ENCODE measurements around the gene LIMS1. TPM values are rescaled to one million over a fixed set of nuclear protein-coding genes. Genes with fewer than 3 reads are reported as not detected.
A peak's percentile ranks its signal among the peaks of the same experiment; 100 is the strongest.

The LIMS1 gene
- total and polyA plus RNA-seq, 2 experiments from 2014 or later = 28.6 to 36.9 TPM

GRCh38 chr2:108613261-108614042, 79.2 kb downstream of the LIMS1 start:
- 0 out of 2 replicates have a peak, but pooled peaks cover 3% of the 10 kb centered on the region for H3K4me1 ChIP-seq (ENCODE audit: insufficient read depth)
- Mint-ChIP-seq H3K4me1 (peaks cover 31% of the 10 kb centered on the region), H3K9me3 (no peaks in the 10 kb centered on the region), H3K4me3 (no peak overlapping the region), H3K36me3 (ENCODE audit: low read depth) (no peaks in the 10 kb centered on the region), H3K27me3 (ENCODE audit: insufficient read depth, low read depth, poor library complexity) (peaks cover 4% of the 10 kb centered on the region), H3K27ac (peak overlapping the region; percentile 22; the same call in 1 of the 2 replicates)
- no peaks in the 10 kb centered on the region for H3K36me3 ChIP-seq (ENCODE audit: insufficient read depth)
- H2AFZ ChIP-seq = no peak overlapping the region
- H4K20me1 ChIP-seq (replicated peaks; ENCODE audit: insufficient read depth) = peaks cover 3% of the 10 kb centered on the region; the same call in 1 of the 2 replicates
- peaks cover 29% of the 10 kb centered on the region for H3K79me2 ChIP-seq (replicated peaks; ENCODE audit: insufficient read depth)
- no peaks in the 10 kb centered on the region for H3K27me3 ChIP-seq (ENCODE audit: insufficient read depth)
- no peak overlapping the region for H3K4me3 ChIP-seq
- 0 out of 2 replicates have a peak overlapping the region, but pooled peaks have one; percentile 50 for H3K27ac ChIP-seq (ENCODE audit: low read depth)
- H3K9me2 ChIP-seq (ENCODE audit: insufficient read depth) = no peaks in the 10 kb centered on the region
- TF ChIP-seq ZNF462 (CRISPR knock-in tag; IDR thresholded peaks at IDR 0.05) (no peak), EZH2phosphoT487 (IDR thresholded peaks at IDR 0.05; ENCODE audit: unreplicated experiment) (no peak), ZNF331 (CRISPR knock-in tag; IDR thresholded peaks at IDR 0.05; ENCODE audit: low read depth) (no peak), EZH2 (IDR thresholded peaks at IDR 0.05; ENCODE audit: low read depth, unreplicated experiment) (no peak), CTCF (conservative IDR thresholded peaks at IDR 0.05; ENCODE audit: low read depth in 2 of 2) (no peak), ETS1 (IDR thresholded peaks at IDR 0.05) (no peak), NANOG (IDR thresholded peaks at IDR 0.05; ENCODE audit: borderline replicate concordance) (no peak), JUNB (IDR thresholded peaks at IDR 0.05; ENCODE audit: unreplicated experiment) (no peak), POLR2AphosphoS5 (IDR thresholded peaks at IDR 0.05; ENCODE audit: low read depth) (no peak), STAT1 (IDR thresholded peaks at IDR 0.05; ENCODE audit: unreplicated experiment) (no peak), CREB1 (CRISPR knock-in tag; IDR thresholded peaks at IDR 0.05; ENCODE audit: low read depth) (no peak), ZNF114 (CRISPR knock-in tag; IDR thresholded peaks at IDR 0.05) (no peak), REST (IDR thresholded peaks at IDR 0.05; ENCODE audit: unreplicated experiment) (no peak)
- DNase-seq (ENCODE audit: low spot score) (no peak), ATAC-seq (no peak; the same call in 2 of the 3 replicates)
- no peaks in the 10 kb centered on the region for H3F3A ChIP-seq (replicated peaks; ENCODE audit: low read depth)
- no peak overlapping the region for H3K4me2 ChIP-seq

Data from GM23338 (cell line).